Right lobe of liver (tissue), 4 donors: ENCODE data around the gene HECTD3.

Experiments
- POLR2A ChIP-seq: fragments of 450-650 bp; IDR thresholded peaks from one replicate; pipeline ENCODE4 v1.6.1; 2017; ENCODE audit warnings: antibody characterized with exemption, mild to moderate bottlenecking
- TF ChIP-seq, protein P1 (sequence below), 4 donors: fragments of 200-600 bp in 3 of 4; fragments of 450-650 bp in 1 of 4; IDR thresholded peaks; one replicate each; pipeline versions ENCODE4 v1.5.1 to v1.8.0; 2016 to 2022; ENCODE audit warnings: antibody characterized with exemption in 4 of 4, mild to moderate bottlenecking in 2 of 4
- donor health status: DM: no; HTN: no; CAD: no.
- donor health status: DM: no; HTN: no; CAD: no.
- donor health status: DM: no; HTN: yes; CAD: no.

DNA sequence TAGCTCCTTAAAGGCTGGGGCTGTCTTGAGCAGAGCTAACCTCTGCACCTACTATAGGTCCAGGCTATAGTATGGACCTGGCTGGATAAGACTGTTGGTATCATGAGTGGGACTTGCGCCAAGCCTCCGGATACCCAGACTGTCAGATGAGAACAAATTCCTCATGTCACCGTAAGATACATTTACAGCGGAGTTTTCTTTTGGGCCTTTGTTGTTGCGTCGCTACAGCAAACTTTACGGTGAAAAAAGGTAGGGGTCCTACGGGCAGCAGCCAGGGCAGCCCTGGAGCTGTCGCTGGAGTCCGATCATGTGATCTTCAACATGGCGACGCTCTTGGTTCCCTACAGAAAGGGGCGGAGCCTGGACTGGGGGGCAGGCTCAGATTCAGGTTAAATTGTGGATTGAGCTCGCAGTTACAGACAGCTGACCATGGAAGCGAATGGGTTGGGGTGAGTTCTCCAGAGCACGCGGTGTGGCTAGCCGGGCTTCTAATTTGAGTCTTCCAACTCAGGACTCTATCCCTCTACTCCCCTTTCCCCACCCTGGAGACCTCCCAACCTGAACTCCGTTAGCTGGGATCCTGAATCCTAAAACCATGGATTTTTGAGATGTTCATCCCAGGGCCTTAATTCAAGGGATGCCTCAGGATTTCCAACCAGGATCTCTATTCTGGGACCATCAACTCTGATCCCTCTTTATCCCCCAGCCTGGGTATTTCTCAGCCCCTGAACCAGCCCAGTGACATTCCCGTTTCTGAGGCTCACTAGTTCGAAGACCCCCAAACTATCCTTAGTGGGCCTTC, 914 bp upstream of the HECTD3 start, which contains the start of gene UROD:
- TF ChIP-seq POLR2A = peak; percentile 62
- TF ChIP-seq, protein P1, sequence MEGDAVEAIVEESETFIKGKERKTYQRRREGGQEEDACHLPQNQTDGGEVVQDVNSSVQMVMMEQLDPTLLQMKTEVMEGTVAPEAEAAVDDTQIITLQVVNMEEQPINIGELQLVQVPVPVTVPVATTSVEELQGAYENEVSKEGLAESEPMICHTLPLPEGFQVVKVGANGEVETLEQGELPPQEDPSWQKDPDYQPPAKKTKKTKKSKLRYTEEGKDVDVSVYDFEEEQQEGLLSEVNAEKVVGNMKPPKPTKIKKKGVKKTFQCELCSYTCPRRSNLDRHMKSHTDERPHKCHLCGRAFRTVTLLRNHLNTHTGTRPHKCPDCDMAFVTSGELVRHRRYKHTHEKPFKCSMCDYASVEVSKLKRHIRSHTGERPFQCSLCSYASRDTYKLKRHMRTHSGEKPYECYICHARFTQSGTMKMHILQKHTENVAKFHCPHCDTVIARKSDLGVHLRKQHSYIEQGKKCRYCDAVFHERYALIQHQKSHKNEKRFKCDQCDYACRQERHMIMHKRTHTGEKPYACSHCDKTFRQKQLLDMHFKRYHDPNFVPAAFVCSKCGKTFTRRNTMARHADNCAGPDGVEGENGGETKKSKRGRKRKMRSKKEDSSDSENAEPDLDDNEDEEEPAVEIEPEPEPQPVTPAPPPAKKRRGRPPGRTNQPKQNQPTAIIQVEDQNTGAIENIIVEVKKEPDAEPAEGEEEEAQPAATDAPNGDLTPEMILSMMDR (IDR thresholded peaks at IDR 0.05) = no peak
